HL-60 (cell line): ENCODE data around the gene FBXL7.

Experiments
- GABPA ChIP-seq: IDR thresholded peaks from 2 replicates; pipeline ENCODE4 v1.6.1; 2012; ENCODE audit warnings: low read depth
- POLR2AphosphoS5 ChIP-seq: IDR thresholded peaks from 2 replicates; pipeline ENCODE4 v1.6.1; 2012; ENCODE audit warnings: low read depth
- TF ChIP-seq, protein P1 (sequence below): IDR thresholded peaks from one replicate; pipeline ENCODE4 v1.5.1; 2011; ENCODE audit warnings: low read length, control low read depth, inconsistent platforms; ENCODE audit not compliant: insufficient read depth
- TF ChIP-seq, protein P2 (sequence below): IDR thresholded peaks from 2 replicates; pipeline ENCODE4 v1.6.1; 2012; ENCODE audit warnings: low read depth; ENCODE audit not compliant: insufficient replicate concordance

DNA sequence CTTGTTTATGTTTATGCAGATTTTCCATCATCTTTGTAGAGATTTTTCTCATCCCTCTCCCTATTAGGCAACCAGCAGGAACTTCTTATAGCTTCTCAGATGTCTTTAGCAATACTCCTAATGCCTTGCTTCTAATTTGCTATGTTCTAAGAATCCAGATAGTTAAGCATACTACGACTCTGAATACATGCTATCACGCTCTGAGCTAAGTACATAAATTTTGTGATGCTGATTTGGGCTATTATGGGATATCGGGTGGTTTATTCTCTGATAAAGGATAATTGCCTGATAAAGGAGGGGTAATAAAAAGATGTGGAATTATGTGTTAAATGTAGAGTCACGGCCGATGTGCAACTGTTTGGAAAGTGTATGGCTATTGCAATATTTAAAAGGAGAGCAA is 6.5 kb upstream of the FBXL7 start:
- TF ChIP-seq, protein P1, sequence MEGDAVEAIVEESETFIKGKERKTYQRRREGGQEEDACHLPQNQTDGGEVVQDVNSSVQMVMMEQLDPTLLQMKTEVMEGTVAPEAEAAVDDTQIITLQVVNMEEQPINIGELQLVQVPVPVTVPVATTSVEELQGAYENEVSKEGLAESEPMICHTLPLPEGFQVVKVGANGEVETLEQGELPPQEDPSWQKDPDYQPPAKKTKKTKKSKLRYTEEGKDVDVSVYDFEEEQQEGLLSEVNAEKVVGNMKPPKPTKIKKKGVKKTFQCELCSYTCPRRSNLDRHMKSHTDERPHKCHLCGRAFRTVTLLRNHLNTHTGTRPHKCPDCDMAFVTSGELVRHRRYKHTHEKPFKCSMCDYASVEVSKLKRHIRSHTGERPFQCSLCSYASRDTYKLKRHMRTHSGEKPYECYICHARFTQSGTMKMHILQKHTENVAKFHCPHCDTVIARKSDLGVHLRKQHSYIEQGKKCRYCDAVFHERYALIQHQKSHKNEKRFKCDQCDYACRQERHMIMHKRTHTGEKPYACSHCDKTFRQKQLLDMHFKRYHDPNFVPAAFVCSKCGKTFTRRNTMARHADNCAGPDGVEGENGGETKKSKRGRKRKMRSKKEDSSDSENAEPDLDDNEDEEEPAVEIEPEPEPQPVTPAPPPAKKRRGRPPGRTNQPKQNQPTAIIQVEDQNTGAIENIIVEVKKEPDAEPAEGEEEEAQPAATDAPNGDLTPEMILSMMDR: no peak
- TF ChIP-seq, protein P2, sequence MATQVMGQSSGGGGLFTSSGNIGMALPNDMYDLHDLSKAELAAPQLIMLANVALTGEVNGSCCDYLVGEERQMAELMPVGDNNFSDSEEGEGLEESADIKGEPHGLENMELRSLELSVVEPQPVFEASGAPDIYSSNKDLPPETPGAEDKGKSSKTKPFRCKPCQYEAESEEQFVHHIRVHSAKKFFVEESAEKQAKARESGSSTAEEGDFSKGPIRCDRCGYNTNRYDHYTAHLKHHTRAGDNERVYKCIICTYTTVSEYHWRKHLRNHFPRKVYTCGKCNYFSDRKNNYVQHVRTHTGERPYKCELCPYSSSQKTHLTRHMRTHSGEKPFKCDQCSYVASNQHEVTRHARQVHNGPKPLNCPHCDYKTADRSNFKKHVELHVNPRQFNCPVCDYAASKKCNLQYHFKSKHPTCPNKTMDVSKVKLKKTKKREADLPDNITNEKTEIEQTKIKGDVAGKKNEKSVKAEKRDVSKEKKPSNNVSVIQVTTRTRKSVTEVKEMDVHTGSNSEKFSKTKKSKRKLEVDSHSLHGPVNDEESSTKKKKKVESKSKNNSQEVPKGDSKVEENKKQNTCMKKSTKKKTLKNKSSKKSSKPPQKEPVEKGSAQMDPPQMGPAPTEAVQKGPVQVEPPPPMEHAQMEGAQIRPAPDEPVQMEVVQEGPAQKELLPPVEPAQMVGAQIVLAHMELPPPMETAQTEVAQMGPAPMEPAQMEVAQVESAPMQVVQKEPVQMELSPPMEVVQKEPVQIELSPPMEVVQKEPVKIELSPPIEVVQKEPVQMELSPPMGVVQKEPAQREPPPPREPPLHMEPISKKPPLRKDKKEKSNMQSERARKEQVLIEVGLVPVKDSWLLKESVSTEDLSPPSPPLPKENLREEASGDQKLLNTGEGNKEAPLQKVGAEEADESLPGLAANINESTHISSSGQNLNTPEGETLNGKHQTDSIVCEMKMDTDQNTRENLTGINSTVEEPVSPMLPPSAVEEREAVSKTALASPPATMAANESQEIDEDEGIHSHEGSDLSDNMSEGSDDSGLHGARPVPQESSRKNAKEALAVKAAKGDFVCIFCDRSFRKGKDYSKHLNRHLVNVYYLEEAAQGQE: no peak
- TF ChIP-seq GABPA (no peak), POLR2AphosphoS5 (no peak)
